ENCODE data around the gene ST8SIA5. TPM values are rescaled to one million over a fixed set of nuclear protein-coding genes. Genes with fewer than 3 reads are reported as not detected.

The ST8SIA5 gene
- total and polyA plus RNA-seq, 8 donors = 0.03 to 1.4 (median 0.19) TPM; not detected in 4

- 47 to 60% (median 52%) methylated on average over 5 of the region's 5 CpGs for WGBS, 5 donors
- Histone ChIP-seq H3K36me3 (no peaks in the 10 kb centered on the region), H3K9me3 (no peaks in the 10 kb centered on the region), H3K27ac (no peak overlapping the region), H3K4me3 (no peak overlapping the region), H3K4me1 (peaks cover 0 to 17% (median 8%) of the 10 kb centered on the region in 4 donors), H3K27me3 (peaks cover 0 to 14% (median 0%) of the 10 kb centered on the region in 3 donors)
- no peak for TF ChIP-seq POLR2A (IDR thresholded peaks at IDR 0.05)
- no peak for TF ChIP-seq CTCF (IDR thresholded peaks at IDR 0.05)
- no peak for TF ChIP-seq EP300 (IDR thresholded peaks at IDR 0.05)
- no peak for TF ChIP-seq POLR2AphosphoS5 (IDR thresholded peaks at IDR 0.05)
- DNase-seq = no peak
- intact Hi-C loops (cut with DNase I; ENCODE audit: low total_unique reads) = no loop called here
Measured at GRCh38 chr18:46715062-46715461, 41.8 kb downstream of the ST8SIA5 start.

GRCh38 chr18:46712406-46712805, 44.4 kb downstream of the ST8SIA5 start:
- no peaks in the 10 kb centered on the region for H3K9me3 ChIP-seq
- peaks cover 0 to 10% (median 0%) of the 10 kb centered on the region in 3 donors for H3K27me3 ChIP-seq
- H3K36me3 ChIP-seq = no peaks in the 10 kb centered on the region
- no peak overlapping the region for H3K27ac ChIP-seq
- no peak for TF ChIP-seq CTCF (IDR thresholded peaks at IDR 0.05)
- no peaks in the 10 kb centered on the region for H3K4me1 ChIP-seq
- DNase-seq = peak in 1 of 2 donors; percentile 55
- intact Hi-C loops (cut with DNase I; ENCODE audit: low total_unique reads) = no loop called here
- 47 to 57% (median 55%) methylated on average over 5 of the region's 5 CpGs for WGBS, 5 donors
- no peak overlapping the region for H3K4me3 ChIP-seq

DNA sequence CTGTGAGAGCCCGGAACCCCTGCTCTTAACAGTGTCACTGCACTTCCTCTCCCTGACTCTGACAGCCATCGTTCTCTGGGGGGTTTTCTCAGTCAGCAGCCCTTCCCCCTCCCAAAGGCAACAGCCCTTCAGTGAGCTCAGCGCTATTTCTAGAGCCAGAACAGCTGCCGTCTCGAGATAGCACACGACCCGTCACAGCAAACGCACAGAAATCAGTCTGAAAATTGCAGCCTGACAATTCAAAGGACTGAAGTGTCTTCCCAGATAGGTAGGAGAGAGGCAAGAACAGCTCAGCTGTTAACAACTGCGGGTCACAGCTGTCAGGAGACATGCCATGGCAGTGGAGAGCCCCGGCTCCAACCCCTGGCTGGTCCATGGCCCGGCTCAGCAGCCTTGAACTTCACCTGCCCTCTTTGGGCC, 45.4 kb downstream of the ST8SIA5 start:
- DNase-seq = peak in 1 of 2 donors; percentile 64
- Histone ChIP-seq H3K4me1 (no peaks in the 10 kb centered on the region), H3K9me3 (no peaks in the 10 kb centered on the region), H3K4me3 (no peak overlapping the region), H3K36me3 (no peaks in the 10 kb centered on the region), H3K27ac (no peak overlapping the region), H3K27me3 (peaks cover 0 to 3% (median 0%) of the 10 kb centered on the region in 3 donors)
- intact Hi-C loops (cut with DNase I; ENCODE audit: low total_unique reads) = no loop called here
- TF ChIP-seq CTCF (IDR thresholded peaks at IDR 0.05) (no peak), POLR2AphosphoS5 (IDR thresholded peaks at IDR 0.05) (no peak), POLR2A (IDR thresholded peaks at IDR 0.05) (no peak), EP300 (IDR thresholded peaks at IDR 0.05) (no peak)
- WGBS, 5 donors = 25 to 45% (median 33%) methylated on average over 11 of the region's 11 CpGs

GRCh38 chr18:46706968-46707367, 49.9 kb downstream of the ST8SIA5 start:
- Histone ChIP-seq H3K4me3 (no peak overlapping the region), H3K4me1 (no peaks in the 10 kb centered on the region), H3K27ac (no peak overlapping the region), H3K36me3 (no peaks in the 10 kb centered on the region), H3K27me3 (peaks cover 0 to 7% (median 0%) of the 10 kb centered on the region in 3 donors), H3K9me3 (no peaks in the 10 kb centered on the region)
- intact Hi-C loops (cut with DNase I; ENCODE audit: low total_unique reads) = no loop called here
- WGBS, 5 donors = 50 to 69% (median 57%) methylated on average over 3 of the region's 3 CpGs
- no peak for DNase-seq
- TF ChIP-seq POLR2AphosphoS5 (IDR thresholded peaks at IDR 0.05) (no peak), CTCF (IDR thresholded peaks at IDR 0.05) (no peak), POLR2A (IDR thresholded peaks at IDR 0.05) (no peak), EP300 (IDR thresholded peaks at IDR 0.05) (no peak)

Data from stomach (tissue), 9 donors.